Gastrocnemius medialis (tissue), 4 donors: ENCODE results near the gene SMG6. TPM values are rescaled to one million over a fixed set of nuclear protein-coding genes. Genes with fewer than 3 reads are reported as not detected.

Experiments used
- ATAC-seq, 2 donors: fragments of 150-250 bp; one replicate each; pipeline ENCODE4 v1.9.1; 2016
- DNase-seq, 2 donors: peaks; one replicate each; pipeline ENCODE4 v3.0.0-alpha.2; 2019
- H3K27ac ChIP-seq, 4 donors: fragments of 200-600 bp; sonication (generic); 1 replicate in 1 of 4; 2 replicates in 3 of 4; pipeline ENCODE4 v1.5.1; 2016 to 2018; ENCODE audit warnings: mild to moderate bottlenecking in 2 of 4, moderate library complexity in 1 of 4
- H3K27me3 ChIP-seq, 3 donors: fragments of 200-600 bp; sonication (generic) in 2 of 3; 1 replicate in 1 of 3; 2 replicates in 2 of 3; pipeline versions ENCODE4 v1.5.1 to v1.6.0; 2016 to 2019; ENCODE audit warnings: mild to moderate bottlenecking in 1 of 3, moderate library complexity in 1 of 3
- H3K36me3 ChIP-seq, 2 donors: fragments of 200-600 bp; sonication (generic) in 1 of 2; one replicate each; pipeline ENCODE4 v1.5.1; 2017 to 2018
- H3K4me1 ChIP-seq, 2 donors: fragments of 200-600 bp; sonication (generic) in 1 of 2; one replicate each; pipeline ENCODE4 v1.5.1; 2016 to 2017; ENCODE audit warnings: mild to moderate bottlenecking in 2 of 2
- H3K4me3 ChIP-seq, 4 donors: fragments of 200-600 bp; sonication (generic) in 3 of 4; 1 replicate in 1 of 4; 2 replicates in 3 of 4; pipeline ENCODE4 v1.5.1; 2016 to 2019; ENCODE audit warnings: mild to moderate bottlenecking in 2 of 4
- H3K9me3 ChIP-seq, 3 donors: fragments of 200-600 bp; sonication (generic) in 2 of 3; 1 replicate in 1 of 3; 2 replicates in 2 of 3; pipeline ENCODE4 v1.5.1; 2016 to 2019
- POLR2A ChIP-seq, 2 donors: fragments of 450-650 bp; IDR thresholded peaks; one replicate each; pipeline ENCODE4 v1.6.1; 2017; ENCODE audit warnings: antibody characterized with exemption in 2 of 2, mild to moderate bottlenecking in 2 of 2, moderate library complexity in 2 of 2
- in situ Hi-C, 4 donors: fragments of 200-750 bp; cut with MboI; loops; one replicate each; pipeline versions ENCODE4 v1.15.0 to v1.8.0; 2017; ENCODE audit warnings: low sequenced_read_pairs in 4 of 4
- intact Hi-C: fragments of 100-400 bp; cut with DNase I; formaldehyde crosslinking; loops from one replicate; pipeline ENCODE4 v1.15.1; 2023; ENCODE audit warnings: low total_unique reads
- total RNA-seq, 4 donors: library from RNA; depleted of rRNA; stranded (reverse); fragments of >200 nt; gene quantifications; one replicate each; pipeline versions ENCODE4 v1.1.0 to v1.2.3, GENCODE V29; 2016
- TF ChIP-seq, protein P1 (sequence below), 5 experiments: fragments of 450-650 bp in 3 of 5; fragments of 200-600 bp in 2 of 5; sonication (generic) in 2 of 5; IDR thresholded peaks in 4 of 5; conservative IDR thresholded peaks in 1 of 5; 1 replicate in 4 of 5; 2 replicates in 1 of 5; pipeline ENCODE4 v1.5.1; 2016 to 2019; ENCODE audit warnings: antibody characterized with exemption in 5 of 5, mild to moderate bottlenecking in 3 of 5, moderate library complexity in 3 of 5

SMG6 gene
- total RNA-seq, 4 donors from 2014 or later: 20.5 to 27.8 (median 23.0) TPM

DNA sequence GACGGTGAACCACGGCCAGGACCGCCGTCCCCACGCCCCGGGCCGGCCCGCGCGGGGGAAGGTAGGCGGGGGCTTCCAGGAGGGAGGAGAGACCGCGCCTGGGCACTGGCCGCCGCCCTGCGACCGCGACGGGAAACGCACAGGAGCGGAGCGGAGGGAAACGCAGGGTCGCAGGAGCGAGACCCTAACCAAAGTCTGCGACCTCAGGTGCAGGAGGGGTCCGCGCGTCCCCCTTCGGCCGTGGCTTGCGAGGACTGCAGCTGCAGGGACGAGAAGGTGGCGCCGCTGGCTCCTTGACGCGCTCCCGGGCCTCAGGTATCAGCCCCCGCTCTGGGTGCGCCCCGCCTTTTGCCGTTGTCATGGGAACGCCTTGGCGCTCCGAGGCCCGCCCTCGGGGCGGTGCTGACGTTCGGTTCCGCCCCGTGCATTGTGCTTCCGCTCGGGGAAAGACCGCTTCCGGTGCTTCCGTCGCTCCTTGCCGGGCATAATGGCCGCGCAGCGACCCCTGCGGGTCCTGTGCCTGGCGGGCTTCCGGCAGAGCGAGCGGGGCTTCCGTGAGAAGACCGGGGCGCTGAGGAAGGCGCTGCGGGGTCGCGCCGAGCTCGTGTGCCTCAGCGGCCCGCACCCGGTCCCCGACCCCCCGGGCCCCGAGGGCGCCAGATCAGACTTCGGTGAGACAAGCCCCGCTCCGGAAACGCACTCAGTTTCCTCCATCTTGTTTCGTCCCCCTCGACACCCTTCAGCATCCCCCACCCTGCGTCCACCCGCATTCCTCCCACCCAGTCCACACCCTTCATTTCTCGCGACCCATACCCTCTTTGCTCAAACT, 261.8 kb downstream of the SMG6 start, which contains the start of gene OVCA2:
OVCA2 (plus strand) TSS at position 462 of the 829 bp plus-strand sequence; CDS start at position 488, 26 bp downstream.
- peaks cover 26% of the 10 kb centered on the region in 2 donors for H3K4me1 ChIP-seq
- ATAC-seq (peak; percentile 88 to 93), DNase-seq (peak; percentile 85 to 87)
- H3K27ac ChIP-seq: peak within 1 kb of the TSS; percentile 85 to 97 (median 92)
- H3K9me3 ChIP-seq: no peaks in the 10 kb centered on the region
- H3K36me3 ChIP-seq: peaks cover 0 to 34% of the 10 kb centered on the region in 2 donors
- in situ Hi-C loops (loop anchor here (25.0 kb wide), 2 partner anchors 354 to 379 kb away; partner anchors contain the start of gene PRPF8 (in 1 of the 4)), intact Hi-C loops (loop anchor here (1.0 to 10.0 kb wide), 2 partner anchors 133 to 467 kb away; no protein-coding TSS in a partner anchor)
- peak; percentile 55 to 67 for TF ChIP-seq POLR2A (IDR thresholded peaks at IDR 0.05)
- TF ChIP-seq, protein P1, sequence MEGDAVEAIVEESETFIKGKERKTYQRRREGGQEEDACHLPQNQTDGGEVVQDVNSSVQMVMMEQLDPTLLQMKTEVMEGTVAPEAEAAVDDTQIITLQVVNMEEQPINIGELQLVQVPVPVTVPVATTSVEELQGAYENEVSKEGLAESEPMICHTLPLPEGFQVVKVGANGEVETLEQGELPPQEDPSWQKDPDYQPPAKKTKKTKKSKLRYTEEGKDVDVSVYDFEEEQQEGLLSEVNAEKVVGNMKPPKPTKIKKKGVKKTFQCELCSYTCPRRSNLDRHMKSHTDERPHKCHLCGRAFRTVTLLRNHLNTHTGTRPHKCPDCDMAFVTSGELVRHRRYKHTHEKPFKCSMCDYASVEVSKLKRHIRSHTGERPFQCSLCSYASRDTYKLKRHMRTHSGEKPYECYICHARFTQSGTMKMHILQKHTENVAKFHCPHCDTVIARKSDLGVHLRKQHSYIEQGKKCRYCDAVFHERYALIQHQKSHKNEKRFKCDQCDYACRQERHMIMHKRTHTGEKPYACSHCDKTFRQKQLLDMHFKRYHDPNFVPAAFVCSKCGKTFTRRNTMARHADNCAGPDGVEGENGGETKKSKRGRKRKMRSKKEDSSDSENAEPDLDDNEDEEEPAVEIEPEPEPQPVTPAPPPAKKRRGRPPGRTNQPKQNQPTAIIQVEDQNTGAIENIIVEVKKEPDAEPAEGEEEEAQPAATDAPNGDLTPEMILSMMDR (IDR thresholded peaks at IDR 0.05 in 4 of 5, conservative IDR thresholded peaks at IDR 0.05 in 1 of 5): peak; percentile 48 to 69 (median 63)
- H3K27me3 ChIP-seq: no peaks in the 10 kb centered on the region
- peak within 1 kb of the TSS; percentile 72 to 100 (median 80) for H3K4me3 ChIP-seq

DNA sequence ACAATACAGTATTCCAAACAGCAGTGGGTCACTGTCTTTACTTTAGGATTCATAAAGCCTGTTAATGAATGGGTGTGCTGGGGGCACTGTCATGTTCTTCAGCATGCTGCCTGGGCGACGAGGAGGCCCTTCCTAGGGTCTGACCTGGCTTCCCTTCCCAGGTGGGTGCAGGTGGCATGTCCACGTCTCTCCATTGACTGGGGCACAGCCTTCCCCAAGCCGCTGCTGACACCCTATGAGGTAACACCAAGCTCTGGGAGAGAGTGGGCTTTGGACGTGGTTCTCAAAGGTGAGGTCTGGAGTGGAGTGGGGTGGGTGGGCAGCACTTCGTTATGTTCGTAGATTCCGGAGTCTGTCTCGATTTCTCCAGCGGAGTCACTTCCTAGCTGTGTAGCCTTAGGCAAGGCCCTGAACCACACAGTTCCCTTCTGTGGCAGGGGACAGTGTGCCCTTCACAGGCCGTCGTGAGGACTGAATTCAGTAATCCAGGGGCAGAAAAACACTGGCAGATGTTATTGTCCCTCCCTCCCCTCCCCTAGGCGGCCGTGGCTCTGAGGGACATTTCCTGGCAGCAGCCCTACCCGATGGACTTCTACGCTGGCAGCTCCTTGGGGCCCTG, 262.5 kb downstream of the SMG6 start:
- ATAC-seq (no peak), DNase-seq (no peak)
- Histone ChIP-seq H3K4me1 (peaks cover 26% of the 10 kb centered on the region in 2 donors), H3K9me3 (no peaks in the 10 kb centered on the region), H3K27ac (peak overlapping the region; percentile 85 to 97 (median 92)), H3K27me3 (no peaks in the 10 kb centered on the region), H3K4me3 (peak overlapping the region; percentile 72 to 100 (median 80)), H3K36me3 (peaks cover 0 to 41% of the 10 kb centered on the region in 2 donors)
- intact Hi-C loops: loop anchor here (10.0 kb wide), 1 partner anchor 466 kb away; no protein-coding TSS in a partner anchor
- in situ Hi-C loops: loop anchor here (25.0 kb wide), 2 partner anchors 354 to 379 kb away; partner anchors contain the start of gene PRPF8 (in 1 of the 4)
- TF ChIP-seq POLR2A (IDR thresholded peaks at IDR 0.05): no peak
- TF ChIP-seq, protein P1 (IDR thresholded peaks at IDR 0.05 in 4 of 5, conservative IDR thresholded peaks at IDR 0.05 in 1 of 5): no peak

DNA sequence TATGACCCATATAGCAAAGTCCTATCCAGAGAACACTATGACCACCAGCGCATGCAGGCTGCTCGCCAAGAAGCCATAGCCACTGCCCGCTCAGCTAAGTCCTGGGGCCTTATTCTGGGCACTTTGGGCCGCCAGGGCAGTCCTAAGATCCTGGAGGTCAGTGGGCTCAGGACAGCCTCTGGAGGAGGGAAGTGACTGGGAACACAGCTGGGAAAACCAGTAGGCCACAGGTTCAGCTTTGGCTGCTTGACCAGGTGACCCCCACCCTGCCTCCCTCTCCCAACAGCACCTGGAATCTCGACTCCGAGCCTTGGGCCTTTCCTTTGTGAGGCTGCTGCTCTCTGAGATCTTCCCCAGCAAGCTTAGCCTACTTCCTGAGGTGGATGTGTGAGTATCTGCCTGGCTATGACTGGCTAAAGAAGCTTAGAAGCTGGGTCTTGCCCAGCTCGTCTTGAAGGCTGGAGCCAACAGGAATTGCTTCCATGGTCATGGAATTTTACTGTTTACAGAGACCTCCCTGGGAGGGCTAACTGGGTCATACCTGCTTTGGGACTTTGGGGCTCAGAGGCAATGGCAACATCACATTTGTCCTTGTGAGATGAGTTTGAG, 263.3 kb downstream of the SMG6 start:
- peak overlapping the region in 1 of 4 donors; percentile 97 for H3K27ac ChIP-seq
- TF ChIP-seq POLR2A (IDR thresholded peaks at IDR 0.05): no peak
- TF ChIP-seq, protein P1 (IDR thresholded peaks at IDR 0.05 in 4 of 5, conservative IDR thresholded peaks at IDR 0.05 in 1 of 5): no peak
- ATAC-seq: no peak
- intact Hi-C loops: loop anchor here (10.0 kb wide), 1 partner anchor 466 kb away; no protein-coding TSS in a partner anchor
- H3K36me3 ChIP-seq: peaks cover 0 to 44% of the 10 kb centered on the region in 2 donors
- no peaks in the 10 kb centered on the region for H3K9me3 ChIP-seq
- no peak for DNase-seq
- H3K27me3 ChIP-seq: no peaks in the 10 kb centered on the region
- H3K4me3 ChIP-seq: no peak overlapping the region
- peaks cover 26% of the 10 kb centered on the region in 2 donors for H3K4me1 ChIP-seq
- in situ Hi-C loops: loop anchor here (25.0 kb wide), 2 partner anchors 353 to 378 kb away; partner anchors contain the start of gene PRPF8 (in 1 of the 4)

DNA sequence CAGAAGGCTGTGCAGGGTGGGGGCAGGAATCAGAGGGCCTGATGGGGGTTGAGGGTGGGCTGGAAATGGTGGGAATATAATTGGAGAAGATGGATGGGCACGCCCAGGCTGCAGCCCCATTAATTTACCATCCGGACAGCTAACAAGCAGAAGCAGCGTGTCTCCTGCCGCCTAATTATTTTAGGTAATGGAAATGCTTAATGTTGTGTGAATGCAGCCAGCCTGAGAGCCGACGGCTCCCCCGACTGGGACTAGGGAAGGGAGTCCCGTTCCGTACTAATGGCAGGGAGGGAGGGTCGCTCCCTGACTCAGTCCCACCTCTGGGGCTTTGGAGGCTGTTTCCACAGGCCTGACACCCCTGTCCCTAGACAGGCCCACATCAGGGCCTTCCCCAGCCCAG, 266.4 kb downstream of the SMG6 start:
- peaks cover 7 to 15% of the 10 kb centered on the region in 2 donors for H3K4me1 ChIP-seq
- H3K9me3 ChIP-seq: no peaks in the 10 kb centered on the region
- no peak for DNase-seq
- H3K36me3 ChIP-seq: peaks cover 0 to 31% of the 10 kb centered on the region in 2 donors
- no peak for ATAC-seq
- intact Hi-C loops (no loop called here), in situ Hi-C loops (loop anchor here (25.0 kb wide), 2 partner anchors 350 to 375 kb away; partner anchors contain the start of gene PRPF8 (in 1 of the 4))
- no peaks in the 10 kb centered on the region for H3K27me3 ChIP-seq
- no peak overlapping the region for H3K27ac ChIP-seq
- TF ChIP-seq, protein P1 (IDR thresholded peaks at IDR 0.05 in 4 of 5, conservative IDR thresholded peaks at IDR 0.05 in 1 of 5): no peak
- TF ChIP-seq POLR2A (IDR thresholded peaks at IDR 0.05): no peak
- H3K4me3 ChIP-seq: no peak overlapping the region
